Neuronal stem cell (in vitro differentiated cells): ENCODE results near the gene HDGFL3.
A peak's percentile ranks its signal among the peaks of the same experiment; 100 is the strongest.
"Not testable (repeated sequence)": the region's sequence is repeated elsewhere in the genome, so short reads cannot be mapped to it uniquely, and the experiment has no call there.

Source experiments
- DNase-seq: peaks from one replicate; pipeline ENCODE4 v3.0.0-alpha.2; 2013; ENCODE audit warnings: low spot score
- H2AFZ ChIP-seq: one replicate; pipeline ENCODE4 v1.6.1; 2013; ENCODE audit warnings: mild to moderate bottlenecking, low read length, inconsistent platforms
- H2AK5ac ChIP-seq: 2 replicates; pipeline ENCODE4 v1.6.1; 2013; ENCODE audit warnings: low read depth, mild to moderate bottlenecking, inconsistent platforms, low read length, moderate library complexity, mixed read lengths
- H2BK120ac ChIP-seq: 2 replicates; pipeline ENCODE4 v1.6.1; 2013; ENCODE audit warnings: low read depth, mild to moderate bottlenecking, inconsistent platforms, low read length, moderate library complexity, mixed read lengths
- H2BK12ac ChIP-seq: one replicate; pipeline ENCODE4 v1.6.1; 2013; ENCODE audit warnings: low read length, inconsistent platforms
- H2BK15ac ChIP-seq: 2 replicates; pipeline ENCODE4 v1.6.1; 2013; ENCODE audit warnings: mild to moderate bottlenecking, low read length, inconsistent platforms, mixed read lengths
- H2BK5ac ChIP-seq: one replicate; pipeline ENCODE4 v1.6.1; 2013; ENCODE audit warnings: inconsistent platforms, mild to moderate bottlenecking, low read length, moderate library complexity
- H3K14ac ChIP-seq: one replicate; pipeline ENCODE4 v1.6.1; 2013; ENCODE audit warnings: low read length, inconsistent platforms
- H3K18ac ChIP-seq: 2 replicates; pipeline ENCODE4 v1.6.1; 2013; ENCODE audit warnings: low read length, inconsistent platforms
- H3K23ac ChIP-seq: 2 replicates; pipeline ENCODE4 v1.6.1; 2013; ENCODE audit warnings: low read depth, mild to moderate bottlenecking, mixed read lengths, low read length, inconsistent platforms; ENCODE audit not compliant: poor library complexity
- H3K27ac ChIP-seq: replicated peaks from 3 replicates; pipeline ENCODE4 v1.5.1; 2013; ENCODE audit warnings: low read length, inconsistent platforms
- H3K27me3 ChIP-seq, 3 experiments: 2 replicates each; pipeline ENCODE4 v1.6.1; 2013; ENCODE audit warnings: low read length in 3 of 3, mild to moderate bottlenecking in 2 of 3, inconsistent platforms in 1 of 3, low read depth in 1 of 3, mixed read lengths in 1 of 3, moderate library complexity in 1 of 3; ENCODE audit not compliant: control insufficient read depth in 3 of 3, insufficient read depth in 3 of 3
- H3K36me3 ChIP-seq, 2 donors: replicated peaks in 1 of 2; 2 replicates each; pipeline ENCODE4 v1.6.1; 2013; ENCODE audit warnings: low read length in 2 of 2; ENCODE audit not compliant: control insufficient read depth in 2 of 2, insufficient read depth in 2 of 2
- H3K4ac ChIP-seq: 2 replicates; pipeline ENCODE4 v1.6.1; 2013; ENCODE audit warnings: inconsistent platforms, mild to moderate bottlenecking, low read length, moderate library complexity
- H3K4me1 ChIP-seq, 2 donors: 1 replicate in 1 of 2; 2 replicates in 1 of 2; pipeline ENCODE4 v1.6.1; 2013; ENCODE audit warnings: low read length in 2 of 2, low read depth in 1 of 2; ENCODE audit not compliant: control insufficient read depth in 2 of 2, insufficient read depth in 1 of 2
- H3K4me2 ChIP-seq: one replicate; pipeline ENCODE4 v1.6.1; 2013; ENCODE audit warnings: mild to moderate bottlenecking, low read length, inconsistent platforms; ENCODE audit not compliant: insufficient read depth, poor library complexity, severe bottlenecking
- H3K4me3 ChIP-seq, 2 donors: 2 replicates each; pipeline ENCODE4 v1.5.1; 2013; ENCODE audit warnings: low read length in 2 of 2, mild to moderate bottlenecking in 2 of 2, inconsistent platforms in 1 of 2, moderate library complexity in 1 of 2
- H3K79me1 ChIP-seq: one replicate; pipeline ENCODE4 v1.6.1; 2013; ENCODE audit warnings: low read depth, mild to moderate bottlenecking, inconsistent platforms, low read length, moderate library complexity
- H3K9ac ChIP-seq: one replicate; pipeline ENCODE4 v1.6.1; 2013; ENCODE audit warnings: mild to moderate bottlenecking, low read depth, low read length, inconsistent platforms; ENCODE audit not compliant: poor library complexity
- H3K9me3 ChIP-seq, 2 donors: replicated peaks in 1 of 2; 2 replicates each; pipeline versions ENCODE3 to v1.6.1; 2013; ENCODE audit warnings: low read length in 2 of 2, mild to moderate bottlenecking in 2 of 2, inconsistent platforms in 1 of 2, low read depth in 1 of 2, mixed read lengths in 1 of 2, moderate library complexity in 1 of 2; ENCODE audit not compliant: control insufficient read depth in 2 of 2, insufficient read depth in 1 of 2
- H4K8ac ChIP-seq: one replicate; pipeline ENCODE4 v1.6.1; 2013; ENCODE audit warnings: low read depth, mild to moderate bottlenecking, inconsistent platforms, low read length, moderate library complexity
- H4K91ac ChIP-seq: one replicate; pipeline ENCODE4 v1.6.1; 2013; ENCODE audit warnings: low read length, low read depth, mild to moderate bottlenecking, inconsistent platforms; ENCODE audit not compliant: poor library complexity
- WGBS, 2 donors: extraction: QIAGEN DNeasy Blood & Tissue Kit; methylation state at CpG; one replicate each; pipeline ENCODE4 v1.1.7; 2013; ENCODE audit warnings: missing lambda C conversion rate in 2 of 2, mixed read lengths in 1 of 2; ENCODE audit not compliant: insufficient read length in 2 of 2, insufficient replicate concordance in 1 of 2; ENCODE audit errors: extremely low coverage in 2 of 2; 5-methylcytosine and 5-hydroxymethylcytosine counted together

HDGFL3 gene

GRCh38 chr15:83094583-83094982, 113.0 kb downstream of the HDGFL3 start:
- no peak for DNase-seq
- no CpG with 5 or more reads among the region's 5 CpGs for WGBS, 2 donors
- Histone ChIP-seq H3K18ac (no peak overlapping the region), H2AK5ac (no peak overlapping the region), H3K14ac (no peak overlapping the region), H4K91ac (no peak overlapping the region), H3K27me3 (no peaks in the 10 kb centered on the region), H4K8ac (no peak overlapping the region), H3K27ac (no peak overlapping the region), H3K9me3 (peaks cover 0 to 3% of the 10 kb centered on the region in 2 donors), H2BK15ac (no peak overlapping the region), H3K4me2 (no peak overlapping the region), H3K79me1 (no peaks in the 10 kb centered on the region), H3K4ac (no peak overlapping the region), H3K4me1 (peaks cover 1 to 5% of the 10 kb centered on the region in 2 donors), H2BK120ac (no peak overlapping the region), H3K23ac (no peak overlapping the region), H3K36me3 (no peaks in the 10 kb centered on the region), H2AFZ (peak overlapping the region; percentile 83), H2BK12ac (no peak overlapping the region), H3K9ac (no peak overlapping the region), H3K4me3 (no peak overlapping the region), H2BK5ac (no peak overlapping the region)

- Histone ChIP-seq H3K18ac (no peak overlapping the region), H4K8ac (no peak overlapping the region), H3K27ac (no peak overlapping the region), H2BK5ac (no peak overlapping the region), H4K91ac (no peak overlapping the region), H2AFZ (peak overlapping the region; percentile 28), H3K79me1 (no peaks in the 10 kb centered on the region), H3K23ac (no peak overlapping the region), H3K4me1 (peaks cover 0 to 1% of the 10 kb centered on the region in 2 donors), H3K4me2 (no peak overlapping the region), H3K27me3 (no peaks in the 10 kb centered on the region), H2BK120ac (no peak overlapping the region), H3K36me3 (no peaks in the 10 kb centered on the region), H3K9ac (no peak overlapping the region), H3K14ac (no peak overlapping the region), H3K9me3 (peaks cover 0 to 3% of the 10 kb centered on the region in 2 donors), H3K4me3 (no peak overlapping the region), H3K4ac (no peak overlapping the region), H2BK15ac (no peak overlapping the region), H2AK5ac (no peak overlapping the region), H2BK12ac (no peak overlapping the region)
- WGBS, 2 donors = no CpG with 5 or more reads among the region's 4 CpGs
- DNase-seq = no peak
Measured at GRCh38 chr15:83092309-83092976, 115.2 kb downstream of the HDGFL3 start.

GRCh38 chr15:83091965-83092308, 115.7 kb downstream of the HDGFL3 start:
- not testable (repeated sequence) for DNase-seq, H3K4me1 ChIP-seq, H3K27ac ChIP-seq, H3K23ac ChIP-seq, H3K9ac ChIP-seq, H4K8ac ChIP-seq, H3K79me1 ChIP-seq, H3K18ac ChIP-seq, H3K14ac ChIP-seq, H3K4ac ChIP-seq, H2AK5ac ChIP-seq, H2BK120ac ChIP-seq, H2BK12ac ChIP-seq, H3K4me2 ChIP-seq, H3K36me3 ChIP-seq, H3K9me3 ChIP-seq, H4K91ac ChIP-seq, H3K4me3 ChIP-seq, H3K27me3 ChIP-seq, H2BK15ac ChIP-seq, H2AFZ ChIP-seq, H2BK5ac ChIP-seq
- no CpG with 5 or more reads among the region's 3 CpGs for WGBS, 2 donors

DNA sequence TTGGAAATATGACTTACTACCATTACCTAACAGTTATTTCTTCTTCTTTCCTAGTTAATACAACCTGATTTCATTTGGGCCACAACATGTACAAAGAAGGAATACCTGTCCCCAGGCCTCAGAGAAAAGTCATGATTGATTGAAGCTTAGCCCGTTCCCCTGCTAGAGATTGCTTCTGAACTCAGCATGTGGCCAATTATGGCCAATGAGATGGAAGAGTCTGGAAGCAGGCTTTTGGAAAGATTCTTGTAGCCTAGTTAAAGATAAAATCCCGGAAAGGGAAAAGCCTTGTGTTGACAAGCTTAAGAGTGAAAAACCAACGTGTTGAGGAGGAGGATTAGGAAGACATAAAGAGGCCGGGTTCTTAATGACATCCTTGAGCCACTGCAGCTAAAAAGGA, 117.2 kb downstream of the HDGFL3 start:
- H3K79me1 ChIP-seq = no peaks in the 10 kb centered on the region
- no peak overlapping the region for H2BK12ac ChIP-seq
- H3K9me3 ChIP-seq = no peaks in the 10 kb centered on the region
- no peak overlapping the region for H4K91ac ChIP-seq
- H3K18ac ChIP-seq = no peak overlapping the region
- peak overlapping the region; percentile 10 for H3K27ac ChIP-seq
- H3K4me1 ChIP-seq = peaks cover 0 to 1% of the 10 kb centered on the region in 2 donors
- H3K36me3 ChIP-seq = no peaks in the 10 kb centered on the region
- H3K23ac ChIP-seq = no peak overlapping the region
- no peak overlapping the region for H3K14ac ChIP-seq
- H3K4me2 ChIP-seq = no peak overlapping the region
- no peak overlapping the region for H2AFZ ChIP-seq
- H2AK5ac ChIP-seq = no peak overlapping the region
- H4K8ac ChIP-seq = no peak overlapping the region
- no peak overlapping the region for H3K9ac ChIP-seq
- WGBS, 2 donors = no CpG with 5 or more reads among the region's 4 CpGs
- H3K4me3 ChIP-seq = no peak overlapping the region
- no peak overlapping the region for H2BK120ac ChIP-seq
- no peak for DNase-seq
- H2BK5ac ChIP-seq = no peak overlapping the region
- H3K4ac ChIP-seq = no peak overlapping the region
- no peak overlapping the region for H2BK15ac ChIP-seq
- H3K27me3 ChIP-seq = no peaks in the 10 kb centered on the region
